ENCODE measurements around the gene PDZD2. TPM values are rescaled to one million over a fixed set of nuclear protein-coding genes. Genes with fewer than 3 reads are reported as not detected.

PDZD2 gene
- total RNA-seq, 1 donor from 2014 or later, result 21.5 TPM

- peaks cover 2% of the 10 kb centered on the region for H3K9me3 Mint-ChIP-seq
- H3K4me3 Mint-ChIP-seq, result no peak overlapping the region
- DNase-seq (ENCODE audit: low spot score in 2 of 2, unreplicated experiment in 2 of 2), result no peak
- no peaks in the 10 kb centered on the region for H3K4me1 Mint-ChIP-seq
- TF ChIP-seq CTCF (IDR thresholded peaks at IDR 0.05; ENCODE audit: unreplicated experiment), result no peak
- H3K27me3 Mint-ChIP-seq (ENCODE audit: low read depth), result no peaks in the 10 kb centered on the region
- peaks cover 4% of the 10 kb centered on the region for H3K36me3 Mint-ChIP-seq
- H3K27ac Mint-ChIP-seq, result no peak overlapping the region
Measured at GRCh38 chr5:31794009-31794408, 155.1 kb downstream of the PDZD2 start.

- Mint-ChIP-seq H3K4me3 (no peak overlapping the region), H3K4me1 (peaks cover 1% of the 10 kb centered on the region), H3K27me3 (ENCODE audit: low read depth) (no peaks in the 10 kb centered on the region), H3K9me3 (no peaks in the 10 kb centered on the region), H3K36me3 (no peaks in the 10 kb centered on the region), H3K27ac (no peak overlapping the region)
- DNase-seq (ENCODE audit: low spot score in 2 of 2, unreplicated experiment in 2 of 2), result no peak
- no peak for TF ChIP-seq CTCF (IDR thresholded peaks at IDR 0.05; ENCODE audit: unreplicated experiment)
Measured at GRCh38 chr5:31798168-31798567, 159.2 kb downstream of the PDZD2 start.

- no peaks in the 10 kb centered on the region for H3K9me3 Mint-ChIP-seq
- no peak overlapping the region for H3K27ac Mint-ChIP-seq
- no peak overlapping the region for H3K4me3 Mint-ChIP-seq
- no peak for TF ChIP-seq CTCF (IDR thresholded peaks at IDR 0.05; ENCODE audit: unreplicated experiment)
- no peaks in the 10 kb centered on the region for H3K27me3 Mint-ChIP-seq (ENCODE audit: low read depth)
- DNase-seq (ENCODE audit: low spot score in 2 of 2, unreplicated experiment in 2 of 2), result no peak
- H3K36me3 Mint-ChIP-seq, result no peaks in the 10 kb centered on the region
- peaks cover 1% of the 10 kb centered on the region for H3K4me1 Mint-ChIP-seq
Measured at GRCh38 chr5:31800351-31800750, 161.4 kb downstream of the PDZD2 start.

- H3K9me3 Mint-ChIP-seq, result no peaks in the 10 kb centered on the region
- no peaks in the 10 kb centered on the region for H3K36me3 Mint-ChIP-seq
Measured at GRCh38 chr5:31805785-31806400, 167.0 kb downstream of the PDZD2 start.

GRCh38 chr5:31806561-31806960, 167.6 kb downstream of the PDZD2 start:
- no peaks in the 10 kb centered on the region for H3K9me3 Mint-ChIP-seq
- no peak for TF ChIP-seq CTCF (IDR thresholded peaks at IDR 0.05; ENCODE audit: unreplicated experiment)
- no peaks in the 10 kb centered on the region for H3K27me3 Mint-ChIP-seq (ENCODE audit: low read depth)
- H3K4me1 Mint-ChIP-seq, result peaks cover 7% of the 10 kb centered on the region
- H3K36me3 Mint-ChIP-seq, result no peaks in the 10 kb centered on the region
- no peak overlapping the region for H3K4me3 Mint-ChIP-seq
- DNase-seq (ENCODE audit: low spot score in 2 of 2, unreplicated experiment in 2 of 2), result no peak
- H3K27ac Mint-ChIP-seq, result no peak overlapping the region

More at GRCh38 chr5:31805785-31806400, 167.0 kb downstream of the PDZD2 start:
- H3K27me3 Mint-ChIP-seq (ENCODE audit: low read depth), result no peaks in the 10 kb centered on the region
- peaks cover 7% of the 10 kb centered on the region for H3K4me1 Mint-ChIP-seq
- no peak for TF ChIP-seq CTCF (IDR thresholded peaks at IDR 0.05; ENCODE audit: unreplicated experiment)
- no peak overlapping the region for H3K27ac Mint-ChIP-seq
- no peak overlapping the region for H3K4me3 Mint-ChIP-seq
- no peak for DNase-seq (ENCODE audit: low spot score in 2 of 2, unreplicated experiment in 2 of 2)

All from mesothelial cell of epicardium (in vitro differentiated cells).